Fibroblast of lung (primary cell): ENCODE data around the gene PRR27.

Experiments used
- CTCF ChIP-seq, 2 donors: IDR thresholded peaks in 1 of 2; conservative IDR thresholded peaks in 1 of 2; 1 replicate in 1 of 2; 2 replicates in 1 of 2; pipeline ENCODE4 v1.5.1; 2011 to 2012; ENCODE audit warnings: low read length in 2 of 2, control low read depth in 1 of 2, inconsistent platforms in 1 of 2, low read depth in 1 of 2, mild to moderate bottlenecking in 1 of 2
- EZH2 ChIP-seq: IDR thresholded peaks from 2 replicates; pipeline ENCODE4 v1.5.1; 2012; ENCODE audit warnings: low read length, control low read depth, mild to moderate bottlenecking; ENCODE audit errors: missing control alignments

GRCh38 chr4:70120323-70120722 lies 33.7 kb upstream of the PRR27 start:
- TF ChIP-seq CTCF (conservative IDR thresholded peaks at IDR 0.05 in 1 of 2, IDR thresholded peaks at IDR 0.05 in 1 of 2; ENCODE audit: low read depth in 1 of 2, low read length in 2 of 2) (no peak), EZH2 (no peak)
